Gastrocnemius medialis (tissue), 4 donors: ENCODE data around the gene COX14. TPM values are rescaled to one million over a fixed set of nuclear protein-coding genes. Genes with fewer than 3 reads are reported as not detected.
A peak's percentile ranks its signal among the peaks of the same experiment; 100 is the strongest.

ENCODE experiments used
- ATAC-seq, 2 donors: fragments of 150-250 bp; one replicate each; pipeline ENCODE4 v1.9.1; 2016
- DNase-seq, 2 donors: peaks; one replicate each; pipeline ENCODE4 v3.0.0-alpha.2; 2019
- H3K27ac ChIP-seq, 4 donors: fragments of 200-600 bp; sonication (generic); 1 replicate in 1 of 4; 2 replicates in 3 of 4; pipeline ENCODE4 v1.5.1; 2016 to 2018; ENCODE audit warnings: mild to moderate bottlenecking in 2 of 4, moderate library complexity in 1 of 4
- H3K27me3 ChIP-seq, 3 donors: fragments of 200-600 bp; sonication (generic) in 2 of 3; 1 replicate in 1 of 3; 2 replicates in 2 of 3; pipeline versions ENCODE4 v1.5.1 to v1.6.0; 2016 to 2019; ENCODE audit warnings: mild to moderate bottlenecking in 1 of 3, moderate library complexity in 1 of 3
- H3K36me3 ChIP-seq, 2 donors: fragments of 200-600 bp; sonication (generic) in 1 of 2; one replicate each; pipeline ENCODE4 v1.5.1; 2017 to 2018
- H3K4me1 ChIP-seq, 2 donors: fragments of 200-600 bp; sonication (generic) in 1 of 2; one replicate each; pipeline ENCODE4 v1.5.1; 2016 to 2017; ENCODE audit warnings: mild to moderate bottlenecking in 2 of 2
- H3K4me3 ChIP-seq, 4 donors: fragments of 200-600 bp; sonication (generic) in 3 of 4; 1 replicate in 1 of 4; 2 replicates in 3 of 4; pipeline ENCODE4 v1.5.1; 2016 to 2019; ENCODE audit warnings: mild to moderate bottlenecking in 2 of 4
- H3K9me3 ChIP-seq, 3 donors: fragments of 200-600 bp; sonication (generic) in 2 of 3; 1 replicate in 1 of 3; 2 replicates in 2 of 3; pipeline ENCODE4 v1.5.1; 2016 to 2019
- POLR2A ChIP-seq, 2 donors: fragments of 450-650 bp; IDR thresholded peaks; one replicate each; pipeline ENCODE4 v1.6.1; 2017; ENCODE audit warnings: antibody characterized with exemption in 2 of 2, mild to moderate bottlenecking in 2 of 2, moderate library complexity in 2 of 2
- in situ Hi-C, 4 donors: fragments of 200-750 bp; cut with MboI; loops; one replicate each; pipeline versions ENCODE4 v1.15.0 to v1.8.0; 2017; ENCODE audit warnings: low sequenced_read_pairs in 4 of 4
- intact Hi-C: fragments of 100-400 bp; cut with DNase I; formaldehyde crosslinking; loops from one replicate; pipeline ENCODE4 v1.15.1; 2023; ENCODE audit warnings: low total_unique reads
- total RNA-seq, 4 donors: library from RNA; depleted of rRNA; stranded (reverse); fragments of >200 nt; gene quantifications; one replicate each; pipeline versions ENCODE4 v1.1.0 to v1.2.3, GENCODE V29; 2016
- TF ChIP-seq, protein P1 (sequence below), 5 experiments: fragments of 450-650 bp in 3 of 5; fragments of 200-600 bp in 2 of 5; sonication (generic) in 2 of 5; IDR thresholded peaks in 4 of 5; conservative IDR thresholded peaks in 1 of 5; 1 replicate in 4 of 5; 2 replicates in 1 of 5; pipeline ENCODE4 v1.5.1; 2016 to 2019; ENCODE audit warnings: antibody characterized with exemption in 5 of 5, mild to moderate bottlenecking in 3 of 5, moderate library complexity in 3 of 5

COX14 gene
- total RNA-seq, 4 donors from 2014 or later, result 98.8 to 137 (median 106) TPM

DNA sequence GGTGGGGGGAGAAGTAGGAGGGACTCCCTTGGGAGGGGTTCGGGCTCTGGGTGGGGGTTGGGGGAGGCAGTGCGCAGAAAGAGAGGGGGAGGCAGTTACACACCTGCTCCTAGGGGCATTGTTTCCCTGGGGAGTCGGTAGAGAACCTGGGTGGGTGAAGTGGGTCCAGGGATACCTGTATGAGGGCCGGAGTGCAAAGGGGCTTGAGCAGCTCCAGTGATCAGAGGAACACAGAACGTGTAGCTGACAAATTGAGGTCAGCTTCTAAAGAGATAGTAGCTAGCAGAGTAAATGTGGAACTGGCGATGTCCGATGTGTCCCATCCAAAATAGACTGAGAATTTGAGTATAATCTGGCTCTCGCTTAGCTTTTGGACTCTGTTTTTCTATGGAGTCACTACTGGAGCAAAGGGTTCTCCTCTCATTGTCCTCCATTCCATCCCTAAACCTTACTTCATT lies 26.4 kb upstream of the COX14 start:
- Histone ChIP-seq H3K9me3 (no peaks in the 10 kb centered on the region), H3K4me1 (peaks cover 13 to 14% of the 10 kb centered on the region in 2 donors), H3K27ac (peak overlapping the region; percentile 92 to 99 (median 96)), H3K27me3 (no peaks in the 10 kb centered on the region), H3K4me3 (peak overlapping the region; percentile 81 to 95 (median 88)), H3K36me3 (peaks cover 2 to 43% of the 10 kb centered on the region in 2 donors)
- intact Hi-C loops, result loop anchor here (1.0 to 10.0 kb wide), 3 partner anchors 27 to 229 kb away; partner anchors contain the start of genes CERS5 and COX14
- no peak for TF ChIP-seq POLR2A (IDR thresholded peaks at IDR 0.05)
- TF ChIP-seq, protein P1, sequence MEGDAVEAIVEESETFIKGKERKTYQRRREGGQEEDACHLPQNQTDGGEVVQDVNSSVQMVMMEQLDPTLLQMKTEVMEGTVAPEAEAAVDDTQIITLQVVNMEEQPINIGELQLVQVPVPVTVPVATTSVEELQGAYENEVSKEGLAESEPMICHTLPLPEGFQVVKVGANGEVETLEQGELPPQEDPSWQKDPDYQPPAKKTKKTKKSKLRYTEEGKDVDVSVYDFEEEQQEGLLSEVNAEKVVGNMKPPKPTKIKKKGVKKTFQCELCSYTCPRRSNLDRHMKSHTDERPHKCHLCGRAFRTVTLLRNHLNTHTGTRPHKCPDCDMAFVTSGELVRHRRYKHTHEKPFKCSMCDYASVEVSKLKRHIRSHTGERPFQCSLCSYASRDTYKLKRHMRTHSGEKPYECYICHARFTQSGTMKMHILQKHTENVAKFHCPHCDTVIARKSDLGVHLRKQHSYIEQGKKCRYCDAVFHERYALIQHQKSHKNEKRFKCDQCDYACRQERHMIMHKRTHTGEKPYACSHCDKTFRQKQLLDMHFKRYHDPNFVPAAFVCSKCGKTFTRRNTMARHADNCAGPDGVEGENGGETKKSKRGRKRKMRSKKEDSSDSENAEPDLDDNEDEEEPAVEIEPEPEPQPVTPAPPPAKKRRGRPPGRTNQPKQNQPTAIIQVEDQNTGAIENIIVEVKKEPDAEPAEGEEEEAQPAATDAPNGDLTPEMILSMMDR (IDR thresholded peaks at IDR 0.05 in 4 of 5, conservative IDR thresholded peaks at IDR 0.05 in 1 of 5), result no peak
- in situ Hi-C loops, result loop anchor here in 2 of 4 donors (25.0 kb wide), 1 partner anchor 227 kb away; no protein-coding TSS in a partner anchor
- no peak for DNase-seq
- peak in 1 of 2 donors; percentile 11 for ATAC-seq

DNA sequence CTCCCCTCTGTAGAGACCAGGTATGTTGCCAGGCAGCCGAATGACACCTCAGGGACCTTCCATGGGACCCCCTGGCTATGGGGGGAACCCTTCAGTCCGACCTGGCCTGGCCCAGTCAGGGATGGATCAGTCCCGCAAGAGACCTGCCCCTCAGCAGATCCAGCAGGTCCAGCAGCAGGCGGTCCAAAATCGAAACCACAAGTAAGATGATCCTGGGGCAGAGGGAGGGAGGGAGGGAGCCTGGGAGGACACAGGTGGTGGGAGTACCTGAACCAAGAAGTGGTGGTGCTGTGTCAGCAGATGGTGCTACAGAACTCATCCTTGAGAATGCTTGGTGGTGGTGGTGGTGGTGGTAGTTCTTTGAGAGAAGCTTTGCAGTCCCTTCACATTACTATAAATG lies 25.9 kb upstream of the COX14 start:
- in situ Hi-C loops, result loop anchor here in 2 of 4 donors (25.0 kb wide), 1 partner anchor 226 kb away; no protein-coding TSS in a partner anchor
- ATAC-seq (no peak), DNase-seq (peak in 1 of 2 donors; percentile 42)
- Histone ChIP-seq H3K9me3 (no peaks in the 10 kb centered on the region), H3K36me3 (peaks cover 2 to 48% of the 10 kb centered on the region in 2 donors), H3K27me3 (no peaks in the 10 kb centered on the region), H3K27ac (peak overlapping the region; percentile 92 to 99 (median 96)), H3K4me1 (peaks cover 13 to 14% of the 10 kb centered on the region in 2 donors), H3K4me3 (peak overlapping the region; percentile 81 to 95 (median 88))
- TF ChIP-seq POLR2A (IDR thresholded peaks at IDR 0.05), result no peak
- TF ChIP-seq, protein P1 (IDR thresholded peaks at IDR 0.05 in 4 of 5, conservative IDR thresholded peaks at IDR 0.05 in 1 of 5), result no peak
- intact Hi-C loops, result loop anchor here (10.0 kb wide), 1 partner anchor 229 kb away; no protein-coding TSS in a partner anchor

DNA sequence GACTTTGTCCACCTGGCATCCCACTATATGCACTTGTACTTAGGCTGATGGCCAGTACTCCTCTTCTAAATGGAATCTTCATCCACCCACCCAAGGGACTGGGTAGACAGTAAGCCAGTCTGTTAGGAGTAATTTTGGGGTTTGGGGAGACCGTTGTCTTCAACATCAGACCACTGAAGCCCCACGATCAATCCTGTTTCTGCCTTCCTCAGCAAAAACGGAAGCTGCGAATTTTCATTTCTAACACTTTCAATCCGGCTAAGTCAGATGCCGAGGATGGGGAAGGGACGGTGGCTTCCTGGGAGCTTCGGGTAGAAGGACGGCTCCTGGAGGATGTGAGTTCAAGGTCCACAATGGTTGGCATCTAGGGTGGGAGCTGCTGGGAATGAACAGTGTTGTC lies 24.9 kb upstream of the COX14 start:
- in situ Hi-C loops (loop anchor here in 2 of 4 donors (25.0 kb wide), 1 partner anchor 225 kb away; no protein-coding TSS in a partner anchor), intact Hi-C loops (loop anchor here (10.0 kb wide), 1 partner anchor 228 kb away; no protein-coding TSS in a partner anchor)
- H3K4me1 ChIP-seq, result peaks cover 13 to 14% of the 10 kb centered on the region in 2 donors

DNA sequence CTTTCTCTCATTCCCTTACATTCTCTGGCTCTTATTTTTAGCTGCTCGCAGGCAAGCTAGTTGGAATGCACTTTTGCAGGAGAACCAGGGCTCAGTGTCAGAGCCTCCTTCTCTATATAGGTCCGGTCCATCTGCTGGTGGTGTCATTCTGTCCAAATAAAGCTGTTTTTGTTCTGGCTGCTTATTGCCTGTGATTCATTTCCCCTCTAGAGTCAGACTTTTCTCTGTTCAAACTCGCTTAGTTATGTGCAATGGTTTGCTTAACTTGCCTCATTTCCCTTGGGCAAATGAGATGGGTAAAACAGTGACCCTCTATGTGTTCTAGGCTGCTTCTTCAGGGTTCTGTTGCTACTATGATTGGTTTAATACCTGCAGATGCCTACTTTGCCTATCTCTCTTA lies 24.0 kb upstream of the COX14 start:
- no peak overlapping the region for H3K4me3 ChIP-seq
- no peaks in the 10 kb centered on the region for H3K27me3 ChIP-seq
- intact Hi-C loops, result loop anchor here (10.0 kb wide), 1 partner anchor 227 kb away; no protein-coding TSS in a partner anchor
- H3K9me3 ChIP-seq, result no peaks in the 10 kb centered on the region
- no peak for DNase-seq
- H3K27ac ChIP-seq, result peak overlapping the region in 1 of 4 donors; percentile 14
- TF ChIP-seq POLR2A (IDR thresholded peaks at IDR 0.05), result no peak
- TF ChIP-seq, protein P1 (IDR thresholded peaks at IDR 0.05 in 4 of 5, conservative IDR thresholded peaks at IDR 0.05 in 1 of 5), result no peak
- no peak for ATAC-seq
- peaks cover 13 to 14% of the 10 kb centered on the region in 2 donors for H3K4me1 ChIP-seq
- in situ Hi-C loops, result loop anchor here in 2 of 4 donors (25.0 kb wide), 1 partner anchor 224 kb away; no protein-coding TSS in a partner anchor
- H3K36me3 ChIP-seq, result peaks cover 2 to 66% of the 10 kb centered on the region in 2 donors

More for the DNA sequence above, 24.9 kb upstream of the COX14 start:
- Histone ChIP-seq H3K9me3 (no peaks in the 10 kb centered on the region), H3K4me3 (no peak overlapping the region), H3K27ac (peak overlapping the region in 1 of 4 donors; percentile 28), H3K27me3 (no peaks in the 10 kb centered on the region), H3K36me3 (peaks cover 2 to 58% of the 10 kb centered on the region in 2 donors)
- DNase-seq, result no peak
- TF ChIP-seq POLR2A (IDR thresholded peaks at IDR 0.05), result no peak
- TF ChIP-seq, protein P1 (IDR thresholded peaks at IDR 0.05 in 4 of 5, conservative IDR thresholded peaks at IDR 0.05 in 1 of 5), result no peak
- no peak for ATAC-seq
